GM12878 (cell line): Measurements from ENCODE around the gene TEX36. TPM values are rescaled to one million over a fixed set of nuclear protein-coding genes. Genes with fewer than 3 reads are reported as not detected.
A peak's percentile ranks its signal among the peaks of the same experiment; 100 is the strongest.

Source experiments
- ATAC-seq: fragments of 200-7000 bp; cut with Tn5 transposase; 3 replicates; pipeline ENCODE4 v1.9.1; 2020; ENCODE audit warnings: mild to moderate bottlenecking, moderate library complexity
- BruUV-seq: library from RNA; stranded (reverse); fragments of 400-500 nt; replicated peaks from 2 replicates; lab custom pipeline; 2021; lab: Mats Ljungman, UMichigan
- CTCF ChIA-PET: fragments of 300-600 bp; sonication (Branson Sonifier 250); formaldehyde crosslinking; extraction: SDS; loops from one replicate; lab custom pipeline; 2021; ENCODE audit warnings: inconsistent platforms; lab: Yijun Ruan, JAX
- POLR2A ChIA-PET: fragments of 350-600 bp; formaldehyde crosslinking; extraction: SDS; loops from one replicate; lab custom pipeline; 2021; ENCODE audit warnings: inconsistent platforms; lab: Charles Lee
- RAD21 ChIA-PET: fragments of 300-600 bp; sonication (Branson Sonifier 250); formaldehyde crosslinking; loops from one replicate; lab custom pipeline; 2023; ENCODE audit warnings: antibody characterized with exemption; ENCODE audit not compliant: unreplicated experiment; lab: Charles Lee
- SMC1A ChIA-PET: fragments of 300-600 bp; sonication (Branson Sonifier 250); formaldehyde crosslinking; loops from one replicate; lab custom pipeline; 2023; ENCODE audit not compliant: unreplicated experiment, uncharacterized antibody; lab: Charles Lee
- DNase-seq: peaks from one replicate; pipeline ENCODE4 v3.0.0-alpha.2; 2011; ENCODE audit warnings: low read depth, low spot score
- FAIRE-seq: peaks from 3 replicates; lab custom pipeline; 2011; peaks lifted over from hg19 to GRCh38; lab: Jason Lieb, UNC
- H2AFZ ChIP-seq: 2 replicates; pipeline ENCODE4 v1.6.0; 2011; ENCODE audit warnings: low read depth, low read length, control low read depth; ENCODE audit not compliant: control insufficient read depth
- H3K27ac ChIP-seq: 2 replicates; pipeline ENCODE4 v1.5.1; 2011; ENCODE audit warnings: control low read depth; ENCODE audit not compliant: control insufficient read depth, insufficient read depth
- H3K27me3 ChIP-seq, 2 experiments: replicated peaks in 1 of 2; 2 replicates each; pipeline versions ENCODE4 v1.6.0 to v1.6.1; 2011; ENCODE audit warnings: low read length in 1 of 2; ENCODE audit not compliant: control insufficient read depth in 2 of 2, insufficient read depth in 2 of 2
- H3K36me3 ChIP-seq, 2 experiments: 2 replicates each; pipeline ENCODE4 v1.5.1; 2011; ENCODE audit warnings: low read length in 1 of 2; ENCODE audit not compliant: control insufficient read depth in 2 of 2, insufficient read depth in 2 of 2
- H3K4me1 ChIP-seq: 2 replicates; pipeline ENCODE4 v1.6.1; 2011; ENCODE audit warnings: mild to moderate bottlenecking, low read length, moderate library complexity, mixed read lengths; ENCODE audit not compliant: control insufficient read depth, insufficient read depth
- H3K4me2 ChIP-seq: 2 replicates; pipeline ENCODE4 v1.6.0; 2011; ENCODE audit warnings: control low read depth; ENCODE audit not compliant: control insufficient read depth, insufficient read depth
- H3K4me3 ChIP-seq: fragments of 200-600 bp; sonication (generic); 2 replicates; pipeline ENCODE4 v1.5.1; 2016
- H3K79me2 ChIP-seq: 2 replicates; pipeline ENCODE4 v1.6.0; 2011; ENCODE audit warnings: low read length; ENCODE audit not compliant: control insufficient read depth, insufficient read depth
- H3K9ac ChIP-seq: 2 replicates; pipeline ENCODE4 v1.8.0; 2011; ENCODE audit warnings: low read length, control low read depth, mixed read lengths; ENCODE audit not compliant: control insufficient read depth, insufficient read depth
- H3K9me3 ChIP-seq: replicated peaks from 3 replicates; pipeline ENCODE4 v1.5.1; 2011; ENCODE audit warnings: mild to moderate bottlenecking, low read length; ENCODE audit not compliant: control insufficient read depth, insufficient read depth
- H4K20me1 ChIP-seq: 2 replicates; pipeline ENCODE4 v1.6.0; 2011; ENCODE audit not compliant: control insufficient read depth, insufficient read depth
- CREM ChIP-seq: IDR thresholded peaks from 2 replicates; pipeline ENCODE4 v1.6.1; 2014; ENCODE audit warnings: antibody characterized with exemption, low read depth
- CUX1 ChIP-seq: IDR thresholded peaks from 2 replicates; pipeline ENCODE4 v1.6.1; 2012; ENCODE audit warnings: improper control_type of control experiment, low read depth, low read length; ENCODE audit not compliant: insufficient replicate concordance
- EP300 ChIP-seq, 2 experiments: fragments of 150-350 bp in 1 of 2; IDR thresholded peaks; 2 replicates each; pipeline ENCODE4 v1.6.1; 2011 to 2012; ENCODE audit warnings: low read depth in 2 of 2, low read length in 2 of 2, borderline replicate concordance in 1 of 2, improper control_type of control experiment in 1 of 2, inconsistent platforms in 1 of 2; ENCODE audit not compliant: control insufficient read depth in 1 of 2
- HDAC6 ChIP-seq: fragments of 200-600 bp; sonication (generic); IDR thresholded peaks from one replicate; pipeline ENCODE4 v1.8.0; 2017; ENCODE audit warnings: antibody characterized with exemption; ENCODE audit not compliant: unreplicated experiment
- IKZF1 ChIP-seq: fragments of 450-650 bp; conservative IDR thresholded peaks from 2 replicates; pipeline ENCODE4 v1.6.1; 2017; ENCODE audit warnings: antibody characterized with exemption, mild to moderate bottlenecking
- JUNB ChIP-seq: IDR thresholded peaks from 2 replicates; pipeline ENCODE4 v1.6.1; 2016; ENCODE audit warnings: antibody characterized with exemption, mild to moderate bottlenecking
- MXI1 ChIP-seq: fragments of 150-350 bp; IDR thresholded peaks from 2 replicates; pipeline ENCODE4 v1.6.1; 2011; ENCODE audit warnings: low read depth, mild to moderate bottlenecking, inconsistent platforms, low read length, improper control_type of control experiment
- MYB ChIP-seq: fragments of 150-350 bp; IDR thresholded peaks from 2 replicates; pipeline ENCODE4 v1.6.1; 2014; ENCODE audit warnings: mild to moderate bottlenecking, low read depth, low read length, borderline replicate concordance
- NBN ChIP-seq: fragments of 450-650 bp; IDR thresholded peaks from 2 replicates; pipeline ENCODE4 v1.6.1; 2016
- PML ChIP-seq: IDR thresholded peaks from 2 replicates; pipeline ENCODE4 v1.6.1; 2012; ENCODE audit warnings: low read length, inconsistent platforms
- SIX5 ChIP-seq: IDR thresholded peaks from 2 replicates; pipeline ENCODE4 v1.6.1; 2011; ENCODE audit warnings: mild to moderate bottlenecking, low read depth, low read length, moderate library complexity; ENCODE audit not compliant: severe bottlenecking
- SREBF1 ChIP-seq: IDR thresholded peaks from 2 replicates; pipeline ENCODE4 v1.6.1; 2012; ENCODE audit warnings: mild to moderate bottlenecking, low read length
- ZNF217 ChIP-seq: fragments of 450-650 bp; IDR thresholded peaks from 2 replicates; pipeline ENCODE4 v1.6.1; 2017; ENCODE audit warnings: antibody characterized with exemption, mild to moderate bottlenecking
- ZNF24 ChIP-seq: fragments of 450-650 bp; IDR thresholded peaks from 2 replicates; pipeline ENCODE4 v1.6.1; 2017; ENCODE audit warnings: antibody characterized with exemption, mild to moderate bottlenecking
- ZNF687 ChIP-seq: fragments of 450-650 bp; IDR thresholded peaks from 2 replicates; pipeline ENCODE4 v1.6.1; 2017; ENCODE audit warnings: mild to moderate bottlenecking, moderate library complexity
- WGBS: methylation state at CpG from one replicate; pipeline ENCODE4 v1.1.6; 2016; ENCODE audit warnings: low lambda C conversion rate; ENCODE audit not compliant: insufficient replicate concordance, insufficient coverage; ENCODE audit errors: missing lambda C conversion rate; 5-methylcytosine and 5-hydroxymethylcytosine counted together
- in situ Hi-C: fragments of 300-500 bp; cut with MboI; formaldehyde crosslinking; loops from 9 replicates; pipeline ENCODE4 v1.14.3; 2018; ENCODE audit warnings: mixed read lengths
- intact Hi-C: fragments of 100-400 bp; cut with micrococcal nuclease; formaldehyde crosslinking; loops from one replicate; pipeline ENCODE4 v1.14.2; 2022; ENCODE audit not compliant: unreplicated experiment
- polyA plus RNA-seq, 11 experiments: library from polyadenylated mRNA; depleted of rRNA in 4 of 11; unstranded in 6 of 11; stranded (reverse) in 5 of 11; fragments of >200 nt; fragmentation: Nextera tagmentation in 4 of 11; fragmentation: Illumina TruSeq in 1 of 11; extraction: Ambion mirVana in 4 of 11; extraction: Trizol in 1 of 11; gene quantifications; 1 replicate in 1 of 11; 2 replicates in 10 of 11; pipeline versions ENCODE4 v1.2.1 to v1.2.3, GENCODE V29; 2011 to 2016; ENCODE audit warnings: inconsistent platforms in 2 of 11, missing spikeins in 2 of 11, low read depth in 1 of 11
- total RNA-seq, 4 experiments: library from RNA; depleted of rRNA in 3 of 4; stranded (reverse); fragments of >200 nt in 3 of 4; fragmentation: Illumina TruSeq in 1 of 4; extraction: Trizol in 1 of 4; gene quantifications; 2 replicates each; pipeline versions ENCODE4 v1.2.1 to v1.2.3, GENCODE V29; 2013 to 2021

Gene TEX36
- total and polyA plus RNA-seq, 10 of the 15 experiments (the other 5 are each of a cell fraction or from before 2014, with no cell fraction given), result not detected

DNA sequence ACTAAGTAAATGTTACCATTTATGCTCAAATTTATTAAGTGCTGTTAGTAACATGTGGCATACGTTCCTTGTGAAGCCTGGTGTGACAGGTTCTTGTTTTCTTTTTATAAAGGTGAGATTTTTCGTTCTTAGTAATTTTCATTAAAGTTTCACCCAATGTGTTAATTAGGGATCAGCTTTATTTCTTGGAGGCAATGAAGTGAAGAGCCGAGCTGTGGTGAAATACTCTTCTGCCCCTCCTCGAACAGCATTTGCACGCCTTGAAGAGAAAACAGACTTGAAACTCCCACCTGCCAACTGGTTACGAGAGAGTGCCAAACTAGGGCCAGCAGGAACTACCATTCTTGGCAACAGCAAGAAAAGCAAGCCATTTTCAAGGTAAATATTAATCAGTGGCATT, 38.1 kb upstream of the TEX36 start:
- ChIA-PET POLR2A (interaction anchor here (0.6 to 1.1 kb wide), 2 partner anchors 10 to 1876 kb away, joined by 3 read pairs; no protein-coding TSS in a partner anchor), RAD21 (no interaction called here), CTCF (no interaction called here), SMC1A (interaction anchor here (1.2 to 1.8 kb wide), 4 partner anchors 10 to 161 kb away, joined by 3 to 7 read pairs (median 4); no protein-coding TSS in a partner anchor)
- Histone ChIP-seq H4K20me1 (no peaks in the 10 kb centered on the region), H3K4me1 (peaks cover 3% of the 10 kb centered on the region; the same call in 1 of the 2 replicates), H3K9me3 (no peaks in the 10 kb centered on the region), H3K79me2 (peaks cover 32% of the 10 kb centered on the region), H3K4me3 (peak overlapping the region; percentile 85), H3K9ac (peak overlapping the region; percentile 96), H3K36me3 (peaks cover 0 to 8% of the 10 kb centered on the region in 2 experiments; a peak in 2 of 4 replicates), H3K27me3 (no peaks in the 10 kb centered on the region), H3K4me2 (peak overlapping the region; percentile 95), H2AFZ (no peak overlapping the region), H3K27ac (peak overlapping the region; percentile 38)
- WGBS, result under 1% methylated on average over 6 of the region's 6 CpGs
- in situ Hi-C loops, result no loop called here
- ATAC-seq, result peak; percentile 69
- BruUV-seq, result no TSS peak
- DNase-seq, result peak; percentile 74
- peak; percentile 61 for FAIRE-seq
- intact Hi-C loops, result no loop called here
- TF ChIP-seq SIX5, result no peak
- 0 out of 2 replicates have a peak, but pooled peaks have one; percentile 52 for TF ChIP-seq SREBF1
- no peak for TF ChIP-seq CUX1
- TF ChIP-seq NBN, result peak; percentile 55; the same call in 1 of the 2 replicates
- TF ChIP-seq ZNF687, result 0 out of 2 replicates have a peak, but pooled peaks have one; percentile 15
- TF ChIP-seq PML, result no peak
- peak; percentile 62; the same call in 1 of the 2 replicates for TF ChIP-seq ZNF24
- peak; percentile 76; the same call in 1 of the 2 replicates for TF ChIP-seq MXI1
- peak; percentile 65 for TF ChIP-seq IKZF1
- TF ChIP-seq MYB, result 0 out of 2 replicates have a peak, but pooled peaks have one; percentile 75
- no peak for TF ChIP-seq CREM
- no peak for TF ChIP-seq HDAC6
- no peak; the same call in 1 of the 2 replicates for TF ChIP-seq ZNF217
- peak; percentile 81 for TF ChIP-seq EP300 (IDR thresholded peaks at IDR 0.05; ENCODE audit: borderline replicate concordance in 1 of 2, control insufficient read depth in 1 of 2, low read depth in 2 of 2, low read length in 2 of 2)
- TF ChIP-seq JUNB, result no peak
